Measurements from ENCODE around the gene LHFPL2.

The LHFPL2 gene

DNA sequence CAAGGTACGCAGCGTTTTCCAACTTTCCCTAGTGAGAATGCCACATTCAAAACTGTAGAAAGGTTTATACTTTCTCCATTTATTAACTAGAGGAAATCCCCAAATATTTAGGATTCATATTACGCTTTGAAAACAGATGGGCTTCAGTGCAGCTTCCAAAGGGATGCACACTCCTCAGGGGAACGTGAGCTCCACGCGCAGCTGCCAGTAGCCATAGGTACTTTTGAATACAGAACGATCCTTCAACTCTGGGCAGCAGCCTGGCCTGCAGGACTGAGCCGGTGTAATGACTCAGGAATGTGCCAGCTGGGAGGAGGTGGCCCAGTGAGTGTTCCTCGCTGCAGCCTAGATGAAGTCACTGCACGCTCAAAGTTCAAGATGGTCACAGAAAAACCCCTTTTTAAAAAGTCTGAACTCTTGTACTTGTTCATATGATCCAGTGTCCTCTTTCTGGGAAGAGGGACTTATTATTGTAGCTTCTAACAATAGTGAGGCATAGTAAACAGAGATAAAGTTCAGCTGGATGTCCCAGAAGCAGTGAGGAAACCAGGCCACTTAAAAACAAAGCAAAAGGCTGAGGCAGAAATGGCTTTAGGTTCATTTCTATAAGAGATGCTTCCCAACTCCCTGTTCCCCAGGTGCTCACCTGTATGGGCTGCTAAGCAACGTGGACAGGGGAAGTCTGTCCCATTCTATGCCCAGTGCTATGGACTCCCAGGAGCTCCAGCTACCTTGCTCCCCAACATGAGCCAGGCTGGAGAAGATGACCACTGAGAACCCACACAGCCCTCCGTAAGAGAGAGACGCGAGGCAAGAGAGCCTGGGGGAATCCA is 130.0 kb downstream of the LHFPL2 start:
- no peak overlapping the region for H3K4me3 ChIP-seq (ENCODE audit: low read depth, low read length)
- TF ChIP-seq CTCF (IDR thresholded peaks at IDR 0.05; ENCODE audit: low read depth, low read length, missing control alignments), result no peak
- no peak for DNase-seq (ENCODE audit: low read depth)

DNA sequence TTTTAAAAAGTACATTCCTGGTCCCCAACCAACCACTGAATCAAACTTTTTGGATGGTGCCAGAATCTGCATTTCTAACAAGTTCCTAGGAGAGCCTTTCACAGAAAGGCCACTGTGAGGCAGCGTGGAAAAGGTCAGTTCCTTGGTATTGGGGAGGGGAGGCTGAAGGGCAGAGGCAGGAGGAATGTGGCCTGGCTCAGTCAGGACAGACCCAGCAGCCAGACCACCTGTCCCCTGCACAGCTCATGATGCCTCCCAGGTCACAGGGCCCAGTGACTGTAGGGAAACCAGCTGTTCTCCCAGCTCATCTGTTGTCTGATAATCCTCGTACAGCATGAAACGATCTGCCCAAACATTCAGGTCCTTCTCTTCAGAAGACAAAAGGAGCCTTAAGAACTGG is 132.9 kb downstream of the LHFPL2 start:
- no peak for TF ChIP-seq CTCF (IDR thresholded peaks at IDR 0.05; ENCODE audit: low read depth, low read length, missing control alignments)
- no peak for DNase-seq (ENCODE audit: low read depth)
- H3K4me3 ChIP-seq (ENCODE audit: low read depth, low read length), result no peak overlapping the region

DNA sequence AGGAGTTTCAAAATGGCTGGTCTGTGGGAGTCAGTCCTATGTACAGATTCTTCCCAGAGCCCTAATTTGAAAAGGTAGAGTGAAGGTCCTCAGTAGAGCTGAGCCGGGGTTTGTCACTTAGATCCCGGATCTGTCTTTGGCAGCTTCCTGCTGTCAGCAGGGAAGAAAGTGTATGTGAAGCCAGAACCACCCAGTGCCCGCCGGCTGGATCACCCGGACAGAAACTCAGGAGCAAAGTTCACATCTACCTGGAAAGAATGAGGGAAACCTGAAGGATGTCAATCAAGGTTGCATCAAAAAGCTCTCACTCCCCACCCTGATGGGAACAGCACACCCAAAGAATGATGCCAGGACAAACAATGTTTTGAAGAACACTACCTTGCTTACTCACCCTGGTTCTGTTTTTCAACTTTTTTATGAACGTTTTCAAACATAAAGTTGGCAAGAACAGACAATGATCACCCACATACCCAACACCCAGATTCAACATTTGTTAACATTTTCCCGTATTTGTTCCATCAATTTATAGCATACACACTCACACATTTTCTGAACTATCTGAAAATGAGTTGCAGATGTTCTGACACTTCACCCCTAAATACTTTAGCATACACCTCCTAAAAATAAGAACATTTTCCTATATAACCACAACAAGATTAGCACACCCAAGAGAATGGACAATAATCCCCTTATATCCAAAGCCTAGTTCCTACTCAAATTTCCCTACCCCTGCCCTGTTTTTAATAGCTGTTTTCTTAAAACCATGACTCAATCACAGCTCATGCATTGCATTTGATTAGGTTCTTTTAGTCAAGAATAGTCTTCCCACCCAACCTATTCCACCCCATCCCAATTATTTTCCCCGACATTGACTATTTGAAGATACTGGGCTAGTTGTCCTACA is 133.9 kb downstream of the LHFPL2 start:
- no peak for DNase-seq (ENCODE audit: low read depth)
- H3K4me3 ChIP-seq (ENCODE audit: low read depth, low read length), result no peak overlapping the region

GRCh38 chr5:78513441-78513840 is 135.1 kb downstream of the LHFPL2 start:
- H3K4me3 ChIP-seq (ENCODE audit: low read depth, low read length), result no peak overlapping the region
- DNase-seq (ENCODE audit: low read depth), result no peak
- no peak for TF ChIP-seq CTCF (IDR thresholded peaks at IDR 0.05; ENCODE audit: low read depth, low read length, missing control alignments)

More for the DNA sequence above, 133.9 kb downstream of the LHFPL2 start:
- TF ChIP-seq CTCF (IDR thresholded peaks at IDR 0.05; ENCODE audit: low read depth, low read length, missing control alignments), result no peak

DNA sequence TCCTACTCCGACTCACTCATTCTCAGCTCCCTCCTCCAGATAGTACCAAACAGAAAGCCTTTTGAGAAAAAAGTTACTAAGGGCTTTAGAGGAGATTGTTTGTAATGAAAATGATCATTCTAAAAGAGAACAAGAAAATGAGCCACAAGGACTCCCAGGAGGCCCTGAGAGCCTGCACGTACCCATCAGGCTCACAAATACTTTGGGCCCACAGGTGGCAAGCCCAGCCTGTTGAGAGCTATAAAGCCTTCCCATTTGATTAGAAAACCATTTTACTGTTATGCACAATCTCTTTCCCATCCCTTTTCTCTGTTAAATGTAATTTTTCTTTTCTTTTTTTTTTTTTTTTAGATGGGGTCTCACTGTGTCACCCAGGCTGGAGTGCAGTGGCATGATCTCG is 136.1 kb downstream of the LHFPL2 start:
- no peak for DNase-seq (ENCODE audit: low read depth)
- TF ChIP-seq CTCF (IDR thresholded peaks at IDR 0.05; ENCODE audit: low read depth, low read length, missing control alignments), result no peak
- H3K4me3 ChIP-seq (ENCODE audit: low read depth, low read length), result no peak overlapping the region

DNA sequence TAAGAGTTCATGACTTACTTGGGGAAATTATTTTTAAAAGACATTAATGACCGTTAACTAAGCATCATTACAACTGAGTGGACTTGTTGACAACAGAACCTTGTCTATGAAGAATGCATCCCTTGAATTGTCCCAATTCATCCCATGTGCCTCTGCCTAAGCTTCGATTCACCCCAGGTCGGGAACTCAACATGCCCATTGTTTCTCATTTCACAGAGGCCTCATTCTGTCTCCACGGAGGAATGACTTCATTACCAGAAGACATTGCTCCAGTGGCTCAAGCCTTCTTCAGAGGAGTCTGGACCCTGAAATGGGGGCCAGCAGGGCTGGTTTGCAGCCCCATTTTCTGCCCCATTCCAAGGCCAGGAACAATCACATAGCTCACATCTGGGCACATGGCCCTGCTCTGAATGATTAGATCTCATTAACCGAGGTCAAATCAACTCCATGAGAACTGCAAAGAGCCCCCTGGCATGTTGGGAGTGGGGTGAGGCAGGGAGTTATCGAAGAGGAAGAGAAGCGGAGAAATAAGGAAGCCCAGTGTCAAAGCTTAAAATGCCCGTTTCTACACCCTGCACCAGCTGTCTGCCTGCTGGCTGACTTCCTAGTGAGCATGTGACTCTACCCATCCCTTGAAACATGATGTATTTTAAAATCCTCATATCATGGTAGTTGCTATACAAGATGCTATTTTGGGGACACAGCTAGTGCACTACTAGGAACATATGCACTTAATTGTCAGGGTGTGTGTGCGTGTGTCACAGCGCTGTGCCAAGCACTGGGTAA is 137.3 kb downstream of the LHFPL2 start:
- TF ChIP-seq CTCF (IDR thresholded peaks at IDR 0.05; ENCODE audit: low read depth, low read length, missing control alignments), result no peak
- no peak for DNase-seq (ENCODE audit: low read depth)
- H3K4me3 ChIP-seq (ENCODE audit: low read depth, low read length), result no peak overlapping the region

Data from GM12864 (cell line).